Right lobe of liver (tissue), 6 donors: Measurements from ENCODE around the gene C22orf42. TPM values are rescaled to one million over a fixed set of nuclear protein-coding genes. Genes with fewer than 3 reads are reported as not detected.
"Not testable (repeated sequence)": the region's sequence is repeated elsewhere in the genome, so short reads cannot be mapped to it uniquely, and the experiment has no call there.

Experiments
- ATAC-seq, 4 donors: fragments of 200-7000 bp; cut with Tn5 transposase; one replicate each; pipeline ENCODE4 v1.9.1; 2020; ENCODE audit warnings: mild to moderate bottlenecking in 4 of 4, moderate library complexity in 4 of 4
- DNase-seq, 3 donors: peaks; one replicate each; pipeline ENCODE4 v3.0.0-alpha.2; 2020
- H3K27ac ChIP-seq, 3 donors: fragments of 200-600 bp; one replicate each; pipeline ENCODE4 v1.8.0; 2022
- H3K27me3 ChIP-seq, 2 donors: fragments of 200-600 bp; one replicate each; pipeline ENCODE4 v1.8.0; 2022
- H3K36me3 ChIP-seq, 4 donors: fragments of 200-600 bp; sonication (generic) in 1 of 4; one replicate each; pipeline versions ENCODE4 v1.5.1 to v1.8.0; 2017 to 2022; ENCODE audit warnings: control low read depth in 1 of 4
- H3K4me1 ChIP-seq, 4 donors: fragments of 200-600 bp; sonication (generic) in 1 of 4; one replicate each; pipeline versions ENCODE4 v1.5.1 to v1.8.0; 2017 to 2022; ENCODE audit warnings: control low read depth in 1 of 4
- H3K4me3 ChIP-seq, 3 donors: fragments of 200-600 bp; one replicate each; pipeline ENCODE4 v1.8.0; 2022
- H3K9me3 ChIP-seq, 4 donors: fragments of 200-600 bp; sonication (generic) in 1 of 4; one replicate each; pipeline versions ENCODE4 v1.5.1 to v1.8.0; 2017 to 2022; ENCODE audit warnings: control low read depth in 1 of 4
- POLR2A ChIP-seq: fragments of 450-650 bp; IDR thresholded peaks from one replicate; pipeline ENCODE4 v1.6.1; 2017; ENCODE audit warnings: antibody characterized with exemption, mild to moderate bottlenecking
- WGBS: methylation state at CpG from one replicate; pipeline ENCODE4 v1.1.6; 2018; ENCODE audit warnings: low coverage, low lambda C conversion rate; ENCODE audit not compliant: insufficient coverage; ENCODE audit errors: missing lambda C conversion rate; 5-methylcytosine and 5-hydroxymethylcytosine counted together
- intact Hi-C, 2 donors: fragments of 100-400 bp; cut with DNase I; formaldehyde crosslinking; loops; one replicate each; pipeline versions ENCODE4 v1.11.2 to v1.14.1; 2022
- total RNA-seq, 6 experiments: library from RNA; depleted of rRNA in 2 of 6; stranded (reverse); fragments of >200 nt in 2 of 6; fragmentation: NEBNext Ultra II Directional in 3 of 6; extraction: Animal tissue kit (Norgen Biotek cat#: 25700) in 3 of 6; gene quantifications; one replicate each; pipeline versions ENCODE4 v1.1.0 to v1.2.4, GENCODE V29; 2016 to 2023
- TF ChIP-seq, protein P1 (sequence below), 4 donors: fragments of 200-600 bp in 3 of 4; fragments of 450-650 bp in 1 of 4; IDR thresholded peaks; one replicate each; pipeline versions ENCODE4 v1.5.1 to v1.8.0; 2016 to 2022; ENCODE audit warnings: antibody characterized with exemption in 4 of 4, mild to moderate bottlenecking in 2 of 4
- donor health status: DM: no; HTN: yes; CAD: no.
- donor health status: DM: no; HTN: no; CAD: no.
- donor health status: DM: no; HTN: no; CAD: no.
- donor health status: DM: no; HTN: yes; CAD: no.
- donor health status: DM: no; HTN: yes; CAD: no.

Gene C22orf42
- total RNA-seq, 6 experiments from 2014 or later, result not detected

DNA sequence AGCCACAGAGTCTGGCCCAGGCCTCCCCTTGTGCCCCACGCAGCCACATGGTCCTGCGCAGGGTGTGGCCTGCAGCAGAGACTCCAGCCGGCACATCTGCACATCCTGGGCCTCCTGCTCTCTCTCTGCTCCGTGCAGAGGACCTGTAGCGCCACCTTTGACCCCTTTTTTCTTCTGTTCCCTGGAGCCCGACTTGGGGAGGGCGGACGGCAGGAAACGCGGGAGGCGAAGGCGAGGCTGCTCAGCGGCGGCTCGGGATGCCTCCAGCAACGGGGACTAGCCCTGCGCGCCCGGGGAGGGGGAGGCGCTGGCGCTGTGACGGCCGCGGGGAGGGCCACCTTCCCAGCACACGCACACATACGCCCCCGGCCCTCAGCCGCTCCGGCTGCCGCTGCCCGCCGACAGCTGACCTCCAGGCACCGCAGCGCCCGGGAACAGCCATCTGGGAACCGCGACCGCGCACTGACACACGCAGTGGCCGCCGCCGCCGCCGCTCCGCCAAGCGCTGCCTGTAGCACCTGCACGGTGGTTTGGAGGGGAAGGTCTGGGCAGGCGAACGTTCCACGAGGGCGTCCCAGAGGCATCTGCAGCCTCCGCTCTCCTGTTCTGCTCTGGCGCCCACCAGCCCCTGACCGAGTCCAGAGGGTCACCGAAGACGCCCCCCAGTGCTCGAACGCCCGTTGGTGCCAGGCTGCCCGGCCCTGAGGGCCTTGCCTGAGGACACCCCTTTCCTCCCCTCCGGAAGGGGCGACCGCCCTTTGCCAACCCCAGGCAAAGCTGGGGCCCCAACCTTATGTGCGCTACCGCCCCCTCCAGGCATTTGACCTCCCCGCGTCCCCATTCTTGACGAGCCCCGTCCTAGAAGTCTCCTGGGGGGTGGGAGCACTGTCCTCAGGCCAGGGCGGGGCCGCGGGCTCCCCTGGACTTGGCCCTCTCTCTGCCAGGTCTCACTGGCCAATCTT is 16.9 kb upstream of the C22orf42 start:
- H3K4me1 ChIP-seq, result no peaks in the 10 kb centered on the region
- WGBS, result 8% methylated on average over 20 of the region's 73 CpGs
- DNase-seq, result no peak
- ATAC-seq, result peak in 1 of 4 donors; percentile 22
- H3K4me3 ChIP-seq, result no peak overlapping the region
- H3K27me3 ChIP-seq, result peaks cover 0 to 10% of the 10 kb centered on the region in 2 donors
- H3K27ac ChIP-seq, result no peak overlapping the region
- TF ChIP-seq, protein P1, sequence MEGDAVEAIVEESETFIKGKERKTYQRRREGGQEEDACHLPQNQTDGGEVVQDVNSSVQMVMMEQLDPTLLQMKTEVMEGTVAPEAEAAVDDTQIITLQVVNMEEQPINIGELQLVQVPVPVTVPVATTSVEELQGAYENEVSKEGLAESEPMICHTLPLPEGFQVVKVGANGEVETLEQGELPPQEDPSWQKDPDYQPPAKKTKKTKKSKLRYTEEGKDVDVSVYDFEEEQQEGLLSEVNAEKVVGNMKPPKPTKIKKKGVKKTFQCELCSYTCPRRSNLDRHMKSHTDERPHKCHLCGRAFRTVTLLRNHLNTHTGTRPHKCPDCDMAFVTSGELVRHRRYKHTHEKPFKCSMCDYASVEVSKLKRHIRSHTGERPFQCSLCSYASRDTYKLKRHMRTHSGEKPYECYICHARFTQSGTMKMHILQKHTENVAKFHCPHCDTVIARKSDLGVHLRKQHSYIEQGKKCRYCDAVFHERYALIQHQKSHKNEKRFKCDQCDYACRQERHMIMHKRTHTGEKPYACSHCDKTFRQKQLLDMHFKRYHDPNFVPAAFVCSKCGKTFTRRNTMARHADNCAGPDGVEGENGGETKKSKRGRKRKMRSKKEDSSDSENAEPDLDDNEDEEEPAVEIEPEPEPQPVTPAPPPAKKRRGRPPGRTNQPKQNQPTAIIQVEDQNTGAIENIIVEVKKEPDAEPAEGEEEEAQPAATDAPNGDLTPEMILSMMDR (IDR thresholded peaks at IDR 0.05), result no peak
- no peak for TF ChIP-seq POLR2A
- H3K36me3 ChIP-seq, result no peaks in the 10 kb centered on the region
- no peaks in the 10 kb centered on the region for H3K9me3 ChIP-seq
- intact Hi-C loops, result no loop called here

DNA sequence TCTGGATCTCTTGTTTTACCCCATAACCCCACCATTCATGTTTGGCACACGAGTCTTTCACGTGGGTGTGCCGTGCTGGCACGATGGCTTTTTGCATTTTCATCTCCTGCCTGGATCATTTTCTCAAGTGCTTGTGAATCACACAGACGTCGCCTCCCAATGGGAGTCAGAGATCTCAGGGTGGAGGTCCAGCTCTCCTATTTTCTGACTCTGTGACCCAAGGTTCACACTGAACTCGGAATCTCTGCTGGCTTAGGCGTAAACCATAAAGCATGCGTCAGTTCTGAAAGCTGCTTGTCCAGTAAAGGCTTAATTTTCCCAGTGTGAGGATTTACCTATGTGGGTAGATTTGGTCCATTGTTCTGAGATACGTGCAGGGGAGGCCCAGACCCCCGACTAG is 16.0 kb upstream of the C22orf42 start:
- WGBS, result 79% methylated on average over 9 of the region's 11 CpGs
- intact Hi-C loops, result no loop called here
- TF ChIP-seq POLR2A, result no peak
- TF ChIP-seq, protein P1 (IDR thresholded peaks at IDR 0.05), result no peak
- ATAC-seq (no peak), DNase-seq (no peak)
- H3K4me1 ChIP-seq, result no peaks in the 10 kb centered on the region
- no peak overlapping the region for H3K27ac ChIP-seq
- peaks cover 0 to 10% of the 10 kb centered on the region in 2 donors for H3K27me3 ChIP-seq
- no peaks in the 10 kb centered on the region for H3K36me3 ChIP-seq
- no peaks in the 10 kb centered on the region for H3K9me3 ChIP-seq
- no peak overlapping the region for H3K4me3 ChIP-seq

DNA sequence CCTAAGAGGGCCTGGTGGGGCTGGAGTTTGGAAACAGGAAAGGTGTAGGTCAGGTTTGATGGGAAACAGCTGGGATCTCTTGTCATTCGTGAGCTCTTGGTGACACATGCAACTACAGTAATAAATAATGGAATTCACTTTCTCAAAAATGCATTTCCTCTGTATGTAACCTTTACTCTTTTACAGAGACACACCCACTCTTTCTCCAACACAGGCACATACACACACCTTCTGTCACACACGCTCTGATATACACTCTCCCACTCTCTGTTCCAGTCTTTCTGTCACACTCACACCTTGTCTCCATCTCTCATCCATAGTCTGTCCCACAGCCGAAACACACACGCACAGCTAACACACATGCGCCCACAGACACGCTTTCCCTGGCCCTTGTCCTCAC is 6.6 kb upstream of the C22orf42 start:
- 66% methylated on average over 6 of the region's 6 CpGs for WGBS
- no peaks in the 10 kb centered on the region for H3K9me3 ChIP-seq

DNA sequence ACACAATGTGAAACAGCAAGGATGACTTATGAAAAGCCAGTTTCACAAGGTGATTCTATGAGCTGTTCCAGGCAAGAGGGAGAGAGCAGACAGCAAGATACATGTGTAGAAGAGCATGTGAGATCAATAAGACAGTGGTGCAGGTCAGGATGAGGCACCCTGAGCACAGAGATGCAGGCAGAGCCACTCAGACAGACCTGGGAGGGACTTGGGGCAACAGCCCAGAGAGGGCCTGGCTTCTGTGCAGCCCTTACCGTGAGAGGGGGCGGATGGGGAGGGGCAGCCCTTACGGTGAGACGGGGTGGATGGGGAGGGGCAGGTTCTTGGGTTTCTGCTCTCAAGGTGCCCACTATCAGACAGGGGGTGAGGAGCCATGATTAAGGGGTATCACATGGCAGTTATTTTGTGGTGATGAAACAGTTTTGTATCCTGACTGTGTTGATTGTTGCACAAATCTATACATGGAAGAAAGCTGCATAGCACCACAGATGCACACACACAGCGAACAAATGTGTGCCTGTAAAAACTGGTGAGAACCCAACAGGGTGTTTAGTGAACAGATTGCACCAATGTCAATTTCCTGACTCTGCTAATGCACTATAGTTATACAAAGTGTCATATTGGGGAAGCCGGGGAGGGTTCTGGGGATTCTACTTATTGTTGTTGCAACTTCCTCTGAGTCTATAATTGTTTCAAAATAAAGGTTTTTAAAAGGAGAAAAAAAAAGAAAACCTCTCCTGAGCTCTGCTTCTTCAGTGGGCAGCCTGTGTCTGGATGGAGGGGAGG is 5.2 kb upstream of the C22orf42 start:
- no peak overlapping the region for H3K27ac ChIP-seq
- ATAC-seq (no peak), DNase-seq (no peak)
- H3K27me3 ChIP-seq, result no peaks in the 10 kb centered on the region
- intact Hi-C loops, result no loop called here
- no peak overlapping the region for H3K4me3 ChIP-seq
- no peaks in the 10 kb centered on the region for H3K9me3 ChIP-seq
- WGBS, result 41% methylated on average over 5 of the region's 6 CpGs
- TF ChIP-seq, protein P1 (IDR thresholded peaks at IDR 0.05), result no peak
- no peak for TF ChIP-seq POLR2A
- no peaks in the 10 kb centered on the region for H3K4me1 ChIP-seq
- no peaks in the 10 kb centered on the region for H3K36me3 ChIP-seq

More for the DNA sequence above, 6.6 kb upstream of the C22orf42 start:
- DNase-seq (no peak), ATAC-seq (no peak)
- Histone ChIP-seq H3K27ac (no peak overlapping the region), H3K4me3 (no peak overlapping the region), H3K4me1 (no peaks in the 10 kb centered on the region), H3K27me3 (no peaks in the 10 kb centered on the region), H3K36me3 (no peaks in the 10 kb centered on the region)
- intact Hi-C loops, result no loop called here
- TF ChIP-seq POLR2A, result no peak
- TF ChIP-seq, protein P1 (IDR thresholded peaks at IDR 0.05), result no peak

DNA sequence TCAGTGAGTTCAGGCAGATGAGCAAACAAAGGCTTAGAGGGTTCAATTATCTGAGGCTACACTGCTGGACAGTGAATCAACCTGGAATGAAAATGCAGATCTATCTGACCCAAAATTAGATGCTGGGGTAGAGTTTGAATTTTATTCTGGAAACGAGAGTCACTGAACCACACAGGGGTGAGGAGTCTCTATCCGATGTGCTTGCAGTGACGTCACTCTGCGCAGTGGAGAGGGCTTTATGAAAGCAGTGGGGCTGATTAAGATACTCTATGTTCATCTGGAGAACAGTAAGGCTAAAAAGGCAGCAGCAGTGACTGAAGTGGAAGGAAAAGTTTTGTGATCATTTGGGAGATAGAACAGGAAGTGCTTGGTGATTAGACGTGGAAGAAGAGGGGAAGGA is 1.3 kb upstream of the C22orf42 start:
- DNase-seq, intact Hi-C loops, H3K4me3 ChIP-seq, H3K27me3 ChIP-seq, H3K4me1 ChIP-seq, H3K27ac ChIP-seq, ATAC-seq, H3K36me3 ChIP-seq, H3K9me3 ChIP-seq: not testable (repeated sequence)
- WGBS, result 56% methylated on average over 5 of the region's 5 CpGs

DNA sequence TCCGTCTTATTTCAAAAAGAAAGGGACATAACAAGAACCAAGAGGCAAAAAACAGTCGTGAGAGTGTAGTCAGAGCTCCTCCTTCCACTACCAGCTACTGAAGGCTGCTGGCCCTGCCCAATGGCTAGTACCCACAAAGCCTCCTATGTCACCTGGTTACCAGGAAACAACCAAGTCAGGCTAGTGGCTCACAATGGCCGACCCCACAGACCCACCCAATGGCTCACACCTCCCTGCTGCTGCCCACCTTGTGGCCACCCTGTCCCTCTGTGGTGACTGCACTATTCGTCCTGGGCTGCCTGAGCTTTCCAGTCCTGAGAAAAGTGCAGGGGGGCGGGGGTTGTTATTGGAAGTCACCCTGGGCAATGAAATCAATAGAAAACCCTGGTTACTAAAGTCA is 1.5 kb downstream of the C22orf42 start:
- H3K36me3 ChIP-seq, ATAC-seq, H3K4me3 ChIP-seq, H3K27me3 ChIP-seq, intact Hi-C loops, DNase-seq, H3K9me3 ChIP-seq, H3K4me1 ChIP-seq, H3K27ac ChIP-seq: not testable (repeated sequence)
- WGBS, result 45% methylated on average over 4 of the region's 5 CpGs

DNA sequence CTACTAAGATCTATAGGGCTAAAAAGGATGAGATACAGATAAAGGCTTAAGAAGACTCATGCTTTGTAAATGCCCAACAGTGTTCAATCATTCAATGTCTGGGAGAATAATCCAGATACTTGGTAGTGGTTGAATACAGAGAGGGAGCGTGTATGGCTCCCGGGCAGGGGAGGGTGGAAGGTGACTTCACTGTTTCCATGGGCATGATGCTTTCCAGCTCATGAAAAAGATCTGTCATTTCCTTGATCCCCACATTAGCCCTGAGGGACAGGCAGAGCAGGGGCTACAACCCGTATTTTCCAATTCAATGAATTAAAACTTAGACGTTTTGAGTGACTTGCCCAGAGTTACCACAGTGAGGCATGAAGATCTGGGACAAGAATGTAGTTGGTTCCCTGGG is 4.4 kb downstream of the C22orf42 start:
- not testable (repeated sequence) for DNase-seq

More for the DNA sequence above, 4.4 kb downstream of the C22orf42 start:
- H3K27ac ChIP-seq, H3K27me3 ChIP-seq, ATAC-seq, H3K9me3 ChIP-seq, H3K4me1 ChIP-seq, H3K36me3 ChIP-seq, intact Hi-C loops, H3K4me3 ChIP-seq: not testable (repeated sequence)
- 65% methylated on average over 4 of the region's 4 CpGs for WGBS
